ENCODE data around the gene TUBB. TPM values are rescaled to one million over a fixed set of nuclear protein-coding genes. Genes with fewer than 3 reads are reported as not detected.

Gene TUBB
- polyA plus RNA-seq, 5 donors, result 1,106 to 1,526 (median 1,140) TPM

- DNase-seq, result no peak
Observed at GRCh38 chr6:30732237-30732943, 12.2 kb downstream of the TUBB start.

GRCh38 chr6:30735668-30736314 is 15.6 kb downstream of the TUBB start:
- DNase-seq, result no peak

GRCh38 chr6:30738532-30738931 is 18.4 kb downstream of the TUBB start:
- DNase-seq, result no peak

GRCh38 chr6:30740540-30740870 is 20.4 kb downstream of the TUBB start:
- no peak for DNase-seq

- DNase-seq, result no peak
Observed at GRCh38 chr6:30741063-30741779, 21.1 kb downstream of the TUBB start.

GRCh38 chr6:30741789-30742315 is 21.7 kb downstream of the TUBB start:
- DNase-seq, result no peak

GRCh38 chr6:30742316-30743098 is 22.4 kb downstream of the TUBB start, which contains the start of gene FLOT1:
Gene FLOT1 (minus strand): TSS chr6:30742687. CDS start chr6:30742189, 498 bp downstream.
- peak; percentile 91 to 92 for DNase-seq

- peak in 1 of 2 donors; percentile 41 for DNase-seq
Observed at GRCh38 chr6:30743099-30744053, 23.2 kb downstream of the TUBB start.

GRCh38 chr6:30744054-30744805 is 24.1 kb downstream of the TUBB start, which contains the start of gene IER3:
Gene IER3 (minus strand): TSS chr6:30744547. CDS start chr6:30744518, 29 bp downstream.
- DNase-seq, result peak; percentile 86 to 87

- no peak for DNase-seq
Observed at GRCh38 chr6:30747300-30747687, 27.1 kb downstream of the TUBB start.

GRCh38 chr6:30747902-30748769 is 28.0 kb downstream of the TUBB start:
- DNase-seq, result no peak

- DNase-seq, result no peak
Observed at GRCh38 chr6:30748851-30749540, 28.8 kb downstream of the TUBB start.

- no peak for DNase-seq
Observed at GRCh38 chr6:30749554-30750378, 29.6 kb downstream of the TUBB start.

- no peak for DNase-seq
Observed at GRCh38 chr6:30750379-30750668, 30.2 kb downstream of the TUBB start.

- peak in 1 of 2 donors; percentile 71 for DNase-seq
Observed at GRCh38 chr6:30752157-30752927, 32.2 kb downstream of the TUBB start.

- no peak for DNase-seq
Observed at GRCh38 chr6:30754631-30755030, 34.5 kb downstream of the TUBB start.
